Measurements from ENCODE around the gene TVP23A.

DNA sequence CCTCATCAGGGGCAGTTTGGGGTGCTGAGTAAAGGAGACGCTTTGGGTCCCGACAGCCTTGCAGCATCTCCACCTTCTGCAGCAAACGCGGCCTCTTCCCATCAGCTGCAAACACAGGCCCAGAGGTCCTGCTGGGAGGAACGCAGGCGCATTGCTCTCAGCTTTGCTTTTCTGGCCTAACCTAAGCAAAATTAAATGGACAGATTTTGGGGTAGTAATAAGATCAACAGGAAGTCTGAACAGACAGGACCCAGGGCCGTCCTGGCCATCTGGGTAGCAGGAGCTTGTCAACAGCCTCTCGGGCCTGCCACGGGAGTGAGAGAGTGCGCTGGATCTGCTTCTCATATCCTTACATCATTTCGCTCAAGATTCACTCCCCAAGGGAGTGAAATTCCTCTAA, 67.8 kb downstream of the TVP23A start:
- TF ChIP-seq POLR2A (IDR thresholded peaks at IDR 0.05) (no peak), CTCF (IDR thresholded peaks at IDR 0.05 in 4 of 5, conservative IDR thresholded peaks at IDR 0.05 in 1 of 5) (no peak)

Measured in gastrocnemius medialis (tissue), 4 donors.